ENCODE results near the gene CBS.
"Not testable (repeated sequence)": the region's sequence is repeated elsewhere in the genome, so short reads cannot be mapped to it uniquely, and the experiment has no call there.

CBS gene

DNA sequence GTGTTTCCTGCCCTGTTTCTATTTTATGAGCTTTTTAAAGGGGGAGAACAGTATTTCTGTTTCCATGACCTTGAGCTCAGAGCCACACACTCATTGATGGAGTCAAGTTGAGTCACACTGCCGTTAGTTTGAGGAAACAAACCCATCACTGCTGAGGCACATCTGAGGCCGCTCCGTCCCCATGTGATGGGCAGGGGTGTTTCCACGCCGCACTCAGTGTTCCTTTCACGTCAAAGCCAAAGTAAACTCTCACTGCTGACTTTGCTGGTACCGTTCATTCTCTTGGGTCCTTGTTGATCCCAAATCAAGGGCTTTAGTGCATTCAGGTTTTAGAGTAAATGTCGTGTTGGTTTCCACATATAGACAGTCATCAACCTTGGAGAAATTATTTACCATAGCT lies 52.5 kb downstream of the CBS start:
- DNase-seq, result no peak

- DNase-seq, result no peak
These were observed 53.7 kb downstream of the CBS start for GRCh38 chr21:43021756-43022600.

GRCh38 chr21:43021191-43021590 lies 54.4 kb downstream of the CBS start:
- DNase-seq, result no peak

DNA sequence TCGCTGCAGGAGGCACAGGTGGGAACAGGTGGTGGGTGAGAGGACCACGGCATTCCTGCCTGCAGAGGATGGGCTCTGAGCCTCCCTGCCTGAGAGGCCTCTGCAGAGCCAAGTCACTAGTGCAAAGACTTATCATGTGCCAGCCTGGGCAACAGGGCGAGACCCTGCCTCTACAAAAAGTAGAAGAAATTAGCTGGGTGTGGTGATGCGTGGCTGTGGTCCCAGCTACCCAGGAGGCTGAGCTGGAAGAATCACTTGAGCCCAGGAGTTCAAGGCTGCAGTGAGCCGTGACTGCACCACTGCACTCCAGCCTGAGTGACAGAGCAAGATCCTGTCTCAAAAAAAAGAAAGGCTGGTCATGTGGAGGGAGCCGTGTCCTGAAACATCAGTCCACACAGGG lies 54.9 kb downstream of the CBS start:
- no peak for DNase-seq

- DNase-seq, result no peak
These were observed 55.5 kb downstream of the CBS start for GRCh38 chr21:43020177-43020576.

DNA sequence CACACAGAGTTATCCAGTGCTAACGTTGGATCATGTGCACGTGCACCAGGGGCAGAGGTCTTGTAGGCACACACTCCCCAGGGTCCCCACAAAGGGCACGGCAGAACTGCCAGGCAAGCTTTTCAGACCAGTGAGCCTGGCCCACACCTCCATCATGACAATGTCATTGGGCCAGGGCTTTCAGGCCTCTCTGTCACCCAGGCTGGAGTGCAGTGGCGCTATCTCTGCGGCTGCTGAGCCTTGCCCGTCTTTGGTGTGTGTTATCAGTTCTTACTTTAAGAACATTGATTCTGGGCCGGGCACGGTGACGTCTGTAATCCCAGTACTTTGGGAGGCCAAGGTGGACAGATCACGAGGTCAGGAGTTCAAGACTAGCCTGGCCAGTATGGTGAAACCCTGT lies 57.1 kb downstream of the CBS start:
- no peak for DNase-seq

DNA sequence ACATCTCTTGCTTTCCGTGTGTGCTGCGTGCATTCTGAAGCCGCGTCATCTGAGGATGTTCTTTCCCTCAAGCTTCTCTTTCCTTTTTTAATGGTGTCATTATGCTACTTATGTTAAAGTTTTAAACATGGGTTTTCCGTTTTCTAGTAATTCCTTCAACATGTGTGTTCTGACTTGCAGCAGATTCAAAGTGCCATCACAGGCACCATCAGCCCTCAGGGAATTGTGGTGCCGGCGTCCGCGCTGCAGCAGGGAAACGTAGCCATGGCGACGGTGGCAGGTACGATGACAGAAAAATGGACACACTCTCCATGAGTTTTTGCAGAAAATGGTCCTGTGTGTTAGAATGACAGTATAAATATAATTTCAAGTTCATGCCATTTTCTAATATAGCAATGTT lies 58.9 kb downstream of the CBS start:
- peak; percentile 53 for DNase-seq

- no peak for DNase-seq
These were observed 59.6 kb downstream of the CBS start for GRCh38 chr21:43015906-43016540.

- DNase-seq, result no peak
These were observed 63.0 kb downstream of the CBS start for GRCh38 chr21:43012596-43012995.

GRCh38 chr21:43006874-43007208 lies 68.8 kb downstream of the CBS start:
- no peak for DNase-seq

- not testable (repeated sequence) for DNase-seq
These were observed 69.4 kb downstream of the CBS start for GRCh38 chr21:43006051-43006873.

- DNase-seq, result no peak
These were observed 70.0 kb downstream of the CBS start for GRCh38 chr21:43005635-43006034.

DNA sequence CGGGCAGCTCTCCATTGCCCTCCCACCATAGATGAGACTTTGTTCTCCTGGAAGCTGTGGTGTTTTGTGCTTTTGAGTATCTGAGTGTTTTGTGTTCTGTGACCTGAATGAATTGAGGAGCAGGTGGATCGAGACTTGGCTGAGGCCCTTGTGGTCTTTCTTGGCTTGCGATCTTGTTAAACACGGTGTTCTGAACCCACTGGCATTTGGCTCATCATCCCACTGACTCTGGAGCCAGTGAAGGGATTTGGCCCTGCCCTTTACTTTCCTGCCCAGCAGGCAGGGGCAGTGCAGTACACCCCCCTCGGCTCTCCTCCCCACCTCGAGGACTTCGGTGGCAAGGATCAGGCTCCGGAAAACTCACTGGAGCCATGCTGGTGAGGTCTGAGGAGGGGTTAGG lies 70.7 kb downstream of the CBS start:
- DNase-seq, result no peak
